ENCODE measurements around the gene MTRF1.

The MTRF1 gene

GRCh38 chr13:41274881-41275280 lies 11.5 kb upstream of the MTRF1 start:
- no peak for DNase-seq
- Histone ChIP-seq H3K27me3 (no peaks in the 10 kb centered on the region), H3K4me1 (no peaks in the 10 kb centered on the region), H3K4me3 (no peak overlapping the region), H3K27ac (no peak overlapping the region), H3K36me3 (no peaks in the 10 kb centered on the region), H3K9me3 (no peaks in the 10 kb centered on the region)
- intact Hi-C loops (cut with DNase I; ENCODE audit: low total_unique reads) = no loop called here
- TF ChIP-seq CTCF (IDR thresholded peaks at IDR 0.05) = no peak

- TF ChIP-seq CTCF (IDR thresholded peaks at IDR 0.05) = no peak
- Histone ChIP-seq H3K27me3 (no peaks in the 10 kb centered on the region), H3K4me3 (no peak overlapping the region), H3K27ac (no peak overlapping the region), H3K4me1 (no peaks in the 10 kb centered on the region), H3K9me3 (no peaks in the 10 kb centered on the region), H3K36me3 (no peaks in the 10 kb centered on the region)
- intact Hi-C loops (cut with DNase I; ENCODE audit: low total_unique reads) = no loop called here
- DNase-seq = no peak
These were observed 10.6 kb upstream of the MTRF1 start for GRCh38 chr13:41273831-41274441.

GRCh38 chr13:41271456-41272285 lies 8.3 kb upstream of the MTRF1 start:
- Histone ChIP-seq H3K27me3 (no peaks in the 10 kb centered on the region), H3K36me3 (no peaks in the 10 kb centered on the region), H3K4me3 (no peak overlapping the region), H3K9me3 (no peaks in the 10 kb centered on the region), H3K4me1 (no peaks in the 10 kb centered on the region), H3K27ac (no peak overlapping the region)
- intact Hi-C loops (cut with DNase I; ENCODE audit: low total_unique reads) = no loop called here
- DNase-seq = no peak
- TF ChIP-seq CTCF (IDR thresholded peaks at IDR 0.05) = no peak

- no peak for DNase-seq
- no peaks in the 10 kb centered on the region for H3K9me3 ChIP-seq
- H3K4me1 ChIP-seq = peaks cover 0 to 3% (median 0%) of the 10 kb centered on the region in 4 donors
- no peak overlapping the region for H3K4me3 ChIP-seq
- no peaks in the 10 kb centered on the region for H3K36me3 ChIP-seq
- no peaks in the 10 kb centered on the region for H3K27me3 ChIP-seq
- H3K27ac ChIP-seq = no peak overlapping the region
- no peak for TF ChIP-seq CTCF (IDR thresholded peaks at IDR 0.05)
- intact Hi-C loops (cut with DNase I; ENCODE audit: low total_unique reads) = no loop called here
These were observed 5.4 kb upstream of the MTRF1 start for GRCh38 chr13:41268764-41269163.

- intact Hi-C loops (cut with DNase I; ENCODE audit: low total_unique reads) = no loop called here
- TF ChIP-seq CTCF (IDR thresholded peaks at IDR 0.05) = no peak
These were observed 3.7 kb upstream of the MTRF1 start for GRCh38 chr13:41267106-41267505.

More at GRCh38 chr13:41267106-41267505, 3.7 kb upstream of the MTRF1 start:
- H3K27ac ChIP-seq = no peak overlapping the region
- no peak overlapping the region for H3K4me3 ChIP-seq
- H3K27me3 ChIP-seq = no peaks in the 10 kb centered on the region
- H3K36me3 ChIP-seq = no peaks in the 10 kb centered on the region
- peaks cover 0 to 9% (median 4%) of the 10 kb centered on the region in 4 donors for H3K4me1 ChIP-seq
- H3K9me3 ChIP-seq = no peaks in the 10 kb centered on the region
- no peak for DNase-seq
